ENCODE measurements around the gene CYB5RL.
"Not testable (repeated sequence)": the region's sequence is repeated elsewhere in the genome, so short reads cannot be mapped to it uniquely, and the experiment has no call there.

The CYB5RL gene

GRCh38 chr1:54225378-54225777 is 25.5 kb upstream of the CYB5RL start:
- no peak for DNase-seq

GRCh38 chr1:54224233-54224632 is 24.4 kb upstream of the CYB5RL start:
- no peak for DNase-seq

- DNase-seq: no peak
Measured at GRCh38 chr1:54223441-54224202, 23.8 kb upstream of the CYB5RL start.

- DNase-seq: no peak
Measured at GRCh38 chr1:54222711-54223110, 22.9 kb upstream of the CYB5RL start.

- no peak for DNase-seq
Measured at GRCh38 chr1:54221867-54222484, 22.1 kb upstream of the CYB5RL start.

GRCh38 chr1:54221113-54221834 is 21.4 kb upstream of the CYB5RL start:
- DNase-seq: no peak

- no peak for DNase-seq
Measured at GRCh38 chr1:54220004-54220811, 20.4 kb upstream of the CYB5RL start.

- DNase-seq: no peak
Measured at GRCh38 chr1:54219688-54220003, 19.8 kb upstream of the CYB5RL start.

- no peak for DNase-seq
Measured at GRCh38 chr1:54218883-54219687, 19.3 kb upstream of the CYB5RL start.

- no peak for DNase-seq
Measured at GRCh38 chr1:54215523-54215922, 15.7 kb upstream of the CYB5RL start.

- no peak for DNase-seq
Measured at GRCh38 chr1:54212872-54213271, 13.0 kb upstream of the CYB5RL start.

GRCh38 chr1:54207896-54208295 is 8.1 kb upstream of the CYB5RL start:
- not testable (repeated sequence) for DNase-seq

GRCh38 chr1:54207287-54207686 is 7.5 kb upstream of the CYB5RL start:
- DNase-seq: no peak

- no peak for DNase-seq
Measured at GRCh38 chr1:54204199-54204598, 4.4 kb upstream of the CYB5RL start.

GRCh38 chr1:54200519-54200997 is 728 bp upstream of the CYB5RL start:
- no peak for DNase-seq

GRCh38 chr1:54199151-54199764 is 572 bp downstream of the CYB5RL start:
- no peak for DNase-seq

GRCh38 chr1:54193453-54193852 is 6.4 kb downstream of the CYB5RL start:
- DNase-seq: no peak

GRCh38 chr1:54191525-54191924 is 8.3 kb downstream of the CYB5RL start:
- DNase-seq: no peak

- no peak for DNase-seq
Measured at GRCh38 chr1:54190526-54190925, 9.3 kb downstream of the CYB5RL start.

- DNase-seq: no peak
Measured at GRCh38 chr1:54188291-54188690, 11.5 kb downstream of the CYB5RL start.

GRCh38 chr1:54186056-54186455 is 13.8 kb downstream of the CYB5RL start:
- DNase-seq: no peak
